ENCODE measurements around the gene CEP192.
"Not testable (repeated sequence)": the region's sequence is repeated elsewhere in the genome, so short reads cannot be mapped to it uniquely, and the experiment has no call there.

CEP192 gene

GRCh38 chr18:12990641-12990966 lies 558 bp upstream of the CEP192 start:
- DNase-seq, result no peak

GRCh38 chr18:12991821-12992179 lies 638 bp downstream of the CEP192 start:
- DNase-seq, result no peak

GRCh38 chr18:12993439-12993838 lies 2.3 kb downstream of the CEP192 start:
- DNase-seq, result no peak

GRCh38 chr18:12995424-12995823 lies 4.3 kb downstream of the CEP192 start:
- no peak for DNase-seq

- no peak for DNase-seq
Observed at GRCh38 chr18:12995952-12996477, 4.9 kb downstream of the CEP192 start.

GRCh38 chr18:12996661-12997292 lies 5.6 kb downstream of the CEP192 start:
- DNase-seq, result no peak

- not testable (repeated sequence) for DNase-seq
Observed at GRCh38 chr18:12997330-12997729, 6.2 kb downstream of the CEP192 start.

GRCh38 chr18:12998332-12999060 lies 7.3 kb downstream of the CEP192 start:
- DNase-seq, result no peak

- no peak for DNase-seq
Observed at GRCh38 chr18:13003466-13003896, 12.3 kb downstream of the CEP192 start.

GRCh38 chr18:13004396-13004795 lies 13.2 kb downstream of the CEP192 start:
- DNase-seq, result no peak

- DNase-seq, result no peak
Observed at GRCh38 chr18:13005289-13005688, 14.1 kb downstream of the CEP192 start.

- DNase-seq, result no peak
Observed at GRCh38 chr18:13006531-13007247, 15.5 kb downstream of the CEP192 start.

- DNase-seq, result no peak
Observed at GRCh38 chr18:13007248-13007560, 16.0 kb downstream of the CEP192 start.

GRCh38 chr18:13011719-13012118 lies 20.6 kb downstream of the CEP192 start:
- no peak for DNase-seq

GRCh38 chr18:13014232-13014631 lies 23.1 kb downstream of the CEP192 start:
- DNase-seq, result no peak

GRCh38 chr18:13014818-13015217 lies 23.7 kb downstream of the CEP192 start:
- DNase-seq, result no peak

- no peak for DNase-seq
Observed at GRCh38 chr18:13017247-13017875, 26.2 kb downstream of the CEP192 start.

GRCh38 chr18:13018374-13018773 lies 27.2 kb downstream of the CEP192 start:
- DNase-seq, result no peak

GRCh38 chr18:13019301-13019700 lies 28.1 kb downstream of the CEP192 start:
- DNase-seq, result no peak

- DNase-seq, result no peak
Observed at GRCh38 chr18:13022644-13023043, 31.5 kb downstream of the CEP192 start.

GRCh38 chr18:13025233-13025632 lies 34.1 kb downstream of the CEP192 start:
- no peak for DNase-seq

- no peak for DNase-seq
Observed at GRCh38 chr18:13026583-13027270, 35.6 kb downstream of the CEP192 start.

- DNase-seq, result no peak
Observed at GRCh38 chr18:13028869-13029268, 37.7 kb downstream of the CEP192 start.

Measured in NCI-H1092 (cell line).